ENCODE results near the gene TIMMDC1.

Gene TIMMDC1

GRCh38 chr3:119498186-119499011 lies at the start of gene TIMMDC1:
TSS of gene TIMMDC1 (plus strand) at chr3:119498547. CDS start at chr3:119498734, 187 bp downstream.
- peak; percentile 96 for DNase-seq

GRCh38 chr3:119453822-119454221 lies 44.5 kb upstream of the TIMMDC1 start:
- no peak for DNase-seq

- no peak for DNase-seq
Measured at GRCh38 chr3:119456469-119456868, 41.9 kb upstream of the TIMMDC1 start.

- no peak for DNase-seq
Measured at GRCh38 chr3:119457246-119457645, 41.1 kb upstream of the TIMMDC1 start.

- peak; percentile 99 for DNase-seq
Measured at GRCh38 chr3:119463171-119464169, 34.9 kb upstream of the TIMMDC1 start, which contains the start of gene TMEM39A. TSS of gene TMEM39A (minus strand) at chr3:119463615. CDS start at chr3:119462074, 1,541 bp downstream.

GRCh38 chr3:119468041-119468440 lies 30.3 kb upstream of the TIMMDC1 start:
- no peak for DNase-seq

GRCh38 chr3:119469418-119470189 lies 28.7 kb upstream of the TIMMDC1 start:
- no peak for DNase-seq

GRCh38 chr3:119470866-119471265 lies 27.5 kb upstream of the TIMMDC1 start:
- DNase-seq = no peak

GRCh38 chr3:119481079-119481478 lies 17.3 kb upstream of the TIMMDC1 start:
- no peak for DNase-seq

- DNase-seq = no peak
Measured at GRCh38 chr3:119483101-119483500, 15.2 kb upstream of the TIMMDC1 start.

- no peak for DNase-seq
Measured at GRCh38 chr3:119485563-119485962, 12.8 kb upstream of the TIMMDC1 start.

GRCh38 chr3:119490153-119490552 lies 8.2 kb upstream of the TIMMDC1 start:
- DNase-seq = no peak

GRCh38 chr3:119492128-119492527 lies 6.2 kb upstream of the TIMMDC1 start:
- no peak for DNase-seq

- no peak for DNase-seq
Measured at GRCh38 chr3:119492810-119493209, 5.5 kb upstream of the TIMMDC1 start.

- no peak for DNase-seq
Measured at GRCh38 chr3:119494597-119494996, 3.8 kb upstream of the TIMMDC1 start.

GRCh38 chr3:119497820-119498185 lies 544 bp upstream of the TIMMDC1 start:
- peak; percentile 5 for DNase-seq

- DNase-seq = no peak
Measured at GRCh38 chr3:119500265-119500664, 1.9 kb downstream of the TIMMDC1 start.

- DNase-seq = no peak
Measured at GRCh38 chr3:119500901-119501300, 2.6 kb downstream of the TIMMDC1 start.

GRCh38 chr3:119506631-119507030 lies 8.3 kb downstream of the TIMMDC1 start:
- no peak for DNase-seq

GRCh38 chr3:119507404-119507803 lies 9.1 kb downstream of the TIMMDC1 start:
- no peak for DNase-seq

- DNase-seq = no peak
Measured at GRCh38 chr3:119508172-119508845, 10.0 kb downstream of the TIMMDC1 start.

- DNase-seq = no peak
Measured at GRCh38 chr3:119510690-119511089, 12.3 kb downstream of the TIMMDC1 start.

Measured in NCI-H1092 (cell line).